Measurements from ENCODE around the gene KIF5C.

Gene KIF5C

GRCh38 chr2:149044500-149044899 lies 169.5 kb downstream of the KIF5C start:
- no peak for DNase-seq (ENCODE audit: low read depth)

- DNase-seq (ENCODE audit: low read depth) = no peak
Measured at GRCh38 chr2:149047118-149047517, 172.1 kb downstream of the KIF5C start.

GRCh38 chr2:149049142-149049541 lies 174.1 kb downstream of the KIF5C start:
- DNase-seq (ENCODE audit: low read depth) = no peak

- DNase-seq (ENCODE audit: low read depth) = no peak
Measured at GRCh38 chr2:149050188-149050587, 175.2 kb downstream of the KIF5C start.

GRCh38 chr2:149055751-149056150 lies 180.7 kb downstream of the KIF5C start:
- DNase-seq (ENCODE audit: low read depth) = no peak

GRCh38 chr2:149056541-149057255 lies 181.7 kb downstream of the KIF5C start:
- no peak for DNase-seq (ENCODE audit: low read depth)

- DNase-seq (ENCODE audit: low read depth) = no peak
Measured at GRCh38 chr2:149057401-149057800, 182.4 kb downstream of the KIF5C start.

GRCh38 chr2:149058936-149059335 lies 183.9 kb downstream of the KIF5C start:
- DNase-seq (ENCODE audit: low read depth) = no peak

- DNase-seq (ENCODE audit: low read depth) = no peak
Measured at GRCh38 chr2:149059822-149060221, 184.8 kb downstream of the KIF5C start.

GRCh38 chr2:149061133-149061745 lies 186.2 kb downstream of the KIF5C start:
- DNase-seq (ENCODE audit: low read depth) = no peak

- no peak for DNase-seq (ENCODE audit: low read depth)
Measured at GRCh38 chr2:149062531-149062930, 187.5 kb downstream of the KIF5C start.

GRCh38 chr2:149063177-149063576 lies 188.2 kb downstream of the KIF5C start:
- DNase-seq (ENCODE audit: low read depth) = no peak

GRCh38 chr2:149064365-149064841 lies 189.4 kb downstream of the KIF5C start:
- DNase-seq (ENCODE audit: low read depth) = no peak

GRCh38 chr2:149064856-149065630 lies 190.0 kb downstream of the KIF5C start:
- no peak for DNase-seq (ENCODE audit: low read depth)

GRCh38 chr2:149068225-149068995 lies 193.4 kb downstream of the KIF5C start:
- no peak for DNase-seq (ENCODE audit: low read depth)

- peak; percentile 4 for DNase-seq (ENCODE audit: low read depth)
Measured at GRCh38 chr2:149068996-149069888, 194.2 kb downstream of the KIF5C start.

GRCh38 chr2:149070681-149071320 lies 195.8 kb downstream of the KIF5C start:
- no peak for DNase-seq (ENCODE audit: low read depth)

GRCh38 chr2:149075105-149075504 lies 200.1 kb downstream of the KIF5C start:
- DNase-seq (ENCODE audit: low read depth) = no peak

GRCh38 chr2:149075853-149076252 lies 200.8 kb downstream of the KIF5C start:
- no peak for DNase-seq (ENCODE audit: low read depth)

Measured in stimulated activated CD8-positive, alpha-beta memory T cell treated with anti-CD3 and anti-CD28 coated beads, Interleukin-15, amount 100 ng/mL, for 1 hour (primary cell).